Urinary bladder (tissue), 4 donors: Measurements from ENCODE around the gene BMP6. TPM values are rescaled to one million over a fixed set of nuclear protein-coding genes. Genes with fewer than 3 reads are reported as not detected.
A peak's percentile ranks its signal among the peaks of the same experiment; 100 is the strongest.

Experiments
- DNase-seq: peaks from one replicate; pipeline ENCODE4 v3.0.0-alpha.2; 2015; ENCODE audit errors: extremely low spot score
- H3K27ac ChIP-seq: one replicate; pipeline ENCODE4 v1.5.1; 2013; ENCODE audit warnings: low read depth, mild to moderate bottlenecking, moderate library complexity
- H3K36me3 ChIP-seq: one replicate; pipeline ENCODE4 v1.6.1; 2013; ENCODE audit warnings: mild to moderate bottlenecking, moderate library complexity; ENCODE audit not compliant: insufficient read depth
- H3K4me1 ChIP-seq: one replicate; pipeline ENCODE4 v1.6.1; 2013; ENCODE audit warnings: mild to moderate bottlenecking, moderate library complexity; ENCODE audit not compliant: insufficient read depth
- H3K4me3 ChIP-seq: one replicate; pipeline ENCODE4 v1.5.1; 2013; ENCODE audit warnings: low read depth, low read length
- WGBS: extraction: QIAGEN DNeasy Blood & Tissue Kit; methylation state at CpG from one replicate; pipeline ENCODE4 v1.1.7; 2013; 5-methylcytosine and 5-hydroxymethylcytosine counted together
- polyA plus RNA-seq: library from polyadenylated mRNA; stranded (reverse); fragments of 200-250 nt; gene quantifications from one replicate; pipeline ENCODE4 v1.2.3, GENCODE V29; 2013
- total RNA-seq: library from RNA; depleted of rRNA; stranded (reverse); fragments of >200 nt; gene quantifications from one replicate; pipeline ENCODE4 v1.2.3, GENCODE V29; 2014
- donor health status: healthy with polysubstance abuse.
- donor health status: healthy.

The BMP6 gene
- 11.7 TPM for total RNA-seq
- polyA plus RNA-seq: 3.8 TPM

- no peaks in the 10 kb centered on the region for H3K36me3 ChIP-seq
- peak within 1 kb of the TSS; percentile 54 for H3K4me3 ChIP-seq
- DNase-seq: peak; percentile 79
- H3K27ac ChIP-seq: no peak within 1 kb of the TSS
- WGBS: under 1% methylated on average over 69 of the region's 69 CpGs
- peaks cover 4% of the 10 kb centered on the region for H3K4me1 ChIP-seq
These were observed at the start of gene BMP6 for GRCh38 chr6:7725849-7726415. Gene BMP6, plus strand, starts transcription at chr6:7726099. Its CDS starts 857 bp downstream, at chr6:7726956.

GRCh38 chr6:7677229-7677628 is 48.7 kb upstream of the BMP6 start:
- H3K36me3 ChIP-seq: no peaks in the 10 kb centered on the region
- no peak overlapping the region for H3K4me3 ChIP-seq
- no peak overlapping the region for H3K27ac ChIP-seq
- DNase-seq: no peak
- H3K4me1 ChIP-seq: no peaks in the 10 kb centered on the region
- 94% methylated on average over 5 of the region's 5 CpGs for WGBS

- H3K36me3 ChIP-seq: no peaks in the 10 kb centered on the region
- WGBS: 77% methylated on average over 12 of the region's 12 CpGs
- no peaks in the 10 kb centered on the region for H3K4me1 ChIP-seq
- H3K4me3 ChIP-seq: no peak overlapping the region
- no peak for DNase-seq
- H3K27ac ChIP-seq: no peak overlapping the region
These were observed 45.4 kb upstream of the BMP6 start for GRCh38 chr6:7680393-7681075.

GRCh38 chr6:7681449-7681848 is 44.5 kb upstream of the BMP6 start:
- DNase-seq: no peak
- H3K27ac ChIP-seq: no peak overlapping the region
- 65% methylated on average over 4 of the region's 4 CpGs for WGBS
- no peaks in the 10 kb centered on the region for H3K36me3 ChIP-seq
- no peak overlapping the region for H3K4me3 ChIP-seq
- H3K4me1 ChIP-seq: no peaks in the 10 kb centered on the region

GRCh38 chr6:7684076-7684475 is 41.8 kb upstream of the BMP6 start:
- no peak for DNase-seq
- no peak overlapping the region for H3K27ac ChIP-seq
- 33% methylated on average over 1 of the region's 1 CpG for WGBS

GRCh38 chr6:7684843-7685242 is 41.1 kb upstream of the BMP6 start:
- no peak overlapping the region for H3K4me3 ChIP-seq
- DNase-seq: no peak
- no peak overlapping the region for H3K27ac ChIP-seq
- H3K36me3 ChIP-seq: no peaks in the 10 kb centered on the region
- 66% methylated on average over 4 of the region's 4 CpGs for WGBS
- no peaks in the 10 kb centered on the region for H3K4me1 ChIP-seq

More at GRCh38 chr6:7684076-7684475, 41.8 kb upstream of the BMP6 start:
- Histone ChIP-seq H3K36me3 (no peaks in the 10 kb centered on the region), H3K4me1 (no peaks in the 10 kb centered on the region), H3K4me3 (no peak overlapping the region)

- H3K27ac ChIP-seq: no peak overlapping the region
- DNase-seq: no peak
- no peaks in the 10 kb centered on the region for H3K36me3 ChIP-seq
- WGBS: 67% methylated on average over 1 of the region's 1 CpG
- H3K4me3 ChIP-seq: no peak overlapping the region
- no peaks in the 10 kb centered on the region for H3K4me1 ChIP-seq
These were observed 40.6 kb upstream of the BMP6 start for GRCh38 chr6:7685276-7685675.

- Histone ChIP-seq H3K27ac (no peak overlapping the region), H3K36me3 (no peaks in the 10 kb centered on the region), H3K4me1 (no peaks in the 10 kb centered on the region), H3K4me3 (no peak overlapping the region)
- WGBS: 79% methylated on average over 8 of the region's 8 CpGs
- DNase-seq: no peak
These were observed 38.5 kb upstream of the BMP6 start for GRCh38 chr6:7687145-7688111.

GRCh38 chr6:7691021-7691420 is 34.9 kb upstream of the BMP6 start:
- no peak overlapping the region for H3K27ac ChIP-seq
- H3K4me3 ChIP-seq: no peak overlapping the region
- no peak for DNase-seq
- no peaks in the 10 kb centered on the region for H3K4me1 ChIP-seq
- no peaks in the 10 kb centered on the region for H3K36me3 ChIP-seq
- 87% methylated on average over 2 of the region's 2 CpGs for WGBS

GRCh38 chr6:7691675-7692452 is 34.0 kb upstream of the BMP6 start:
- no peaks in the 10 kb centered on the region for H3K4me1 ChIP-seq
- H3K36me3 ChIP-seq: no peaks in the 10 kb centered on the region
- 69% methylated on average over 21 of the region's 21 CpGs for WGBS
- H3K4me3 ChIP-seq: no peak overlapping the region
- no peak for DNase-seq
- no peak overlapping the region for H3K27ac ChIP-seq

GRCh38 chr6:7692453-7692784 is 33.5 kb upstream of the BMP6 start:
- Histone ChIP-seq H3K36me3 (no peaks in the 10 kb centered on the region), H3K27ac (no peak overlapping the region), H3K4me3 (no peak overlapping the region), H3K4me1 (peaks cover under 1% of the 10 kb centered on the region)
- 59% methylated on average over 3 of the region's 3 CpGs for WGBS
- no peak for DNase-seq

GRCh38 chr6:7693827-7694226 is 32.1 kb upstream of the BMP6 start:
- 88% methylated on average over 10 of the region's 10 CpGs for WGBS
- Histone ChIP-seq H3K36me3 (no peaks in the 10 kb centered on the region), H3K4me3 (no peak overlapping the region), H3K27ac (no peak overlapping the region), H3K4me1 (peaks cover 2% of the 10 kb centered on the region)
- no peak for DNase-seq

GRCh38 chr6:7696061-7696460 is 29.8 kb upstream of the BMP6 start:
- H3K27ac ChIP-seq: no peak overlapping the region
- H3K4me1 ChIP-seq: peaks cover 2% of the 10 kb centered on the region
- H3K36me3 ChIP-seq: no peaks in the 10 kb centered on the region
- no peak overlapping the region for H3K4me3 ChIP-seq
- no peak for DNase-seq
- 95% methylated on average over 8 of the region's 8 CpGs for whole genome bisulfite sequencing
